Loucy (cell line): ENCODE measurements around the gene FKBP5.

ENCODE experiments used
- H2AFZ ChIP-seq: fragments of 200-600 bp; sonication (generic); 2 replicates; pipeline ENCODE4 v1.6.0; 2016; ENCODE audit warnings: antibody characterized with exemption, mild to moderate bottlenecking, low read length, moderate library complexity
- H3F3A ChIP-seq: fragments of 200-600 bp; 2 replicates; pipeline ENCODE4 v1.6.0; 2016; ENCODE audit warnings: antibody characterized with exemption, low read depth, mild to moderate bottlenecking
- H3K27me3 ChIP-seq: fragments of 200-600 bp; sonication (generic); 2 replicates; pipeline ENCODE4 v1.6.1; 2014; ENCODE audit warnings: low read length, mild to moderate bottlenecking; ENCODE audit not compliant: insufficient read depth, poor library complexity, severe bottlenecking
- H3K36me3 ChIP-seq: fragments of 200-600 bp; sonication (generic); 2 replicates; pipeline ENCODE4 v1.6.1; 2016; ENCODE audit warnings: low read length; ENCODE audit not compliant: insufficient read depth
- H3K4me1 ChIP-seq: fragments of 200-600 bp; sonication (generic); 2 replicates; pipeline ENCODE4 v1.5.1; 2014; ENCODE audit warnings: low read length, mild to moderate bottlenecking; ENCODE audit not compliant: insufficient read depth, poor library complexity, severe bottlenecking
- H3K4me2 ChIP-seq: fragments of 200-600 bp; sonication (generic); 2 replicates; pipeline ENCODE4 v1.6.0; 2014; ENCODE audit warnings: antibody characterized with exemption, low read length, low read depth, mild to moderate bottlenecking; ENCODE audit not compliant: poor library complexity, severe bottlenecking
- H3K4me3 ChIP-seq: fragments of 200-600 bp; sonication (generic); 2 replicates; pipeline ENCODE4 v1.5.1; 2014; ENCODE audit warnings: low read length, mild to moderate bottlenecking, mixed read lengths; ENCODE audit not compliant: poor library complexity, severe bottlenecking
- H3K79me2 ChIP-seq: fragments of 200-600 bp; sonication (generic); 2 replicates; pipeline ENCODE4 v1.6.1; 2014; ENCODE audit warnings: low read length; ENCODE audit not compliant: insufficient read depth
- H3K9ac ChIP-seq: fragments of 200-600 bp; sonication (generic); 2 replicates; pipeline ENCODE4 v1.6.0; 2014; ENCODE audit warnings: mild to moderate bottlenecking, low read depth, low read length, moderate library complexity; ENCODE audit not compliant: poor library complexity, severe bottlenecking
- H3K9me2 ChIP-seq: fragments of 200-600 bp; sonication (generic); replicated peaks from 2 replicates; pipeline ENCODE4 v1.6.1; 2016; ENCODE audit warnings: low read depth, low read length, mixed read lengths
- H3K9me3 ChIP-seq: fragments of 200-600 bp; sonication (generic); 2 replicates; pipeline ENCODE4 v1.6.1; 2014; ENCODE audit warnings: mild to moderate bottlenecking, antibody characterized with exemption, low read length, low read depth; ENCODE audit not compliant: insufficient read depth
- H4K20me1 ChIP-seq: fragments of 200-600 bp; sonication (generic); 2 replicates; pipeline ENCODE4 v1.6.0; 2014; ENCODE audit warnings: antibody characterized with exemption, low read length, mild to moderate bottlenecking; ENCODE audit not compliant: insufficient read depth, poor library complexity, severe bottlenecking
- CTCF ChIP-seq: fragments of 200-600 bp; sonication (generic); conservative IDR thresholded peaks from 2 replicates; pipeline ENCODE4 v1.5.1; 2014; ENCODE audit warnings: mild to moderate bottlenecking, antibody characterized with exemption, low read length
- EZH2phosphoT487 ChIP-seq: fragments of 200-600 bp; IDR thresholded peaks from 2 replicates; pipeline ENCODE4 v1.6.1; 2018; ENCODE audit warnings: antibody characterized with exemption, mild to moderate bottlenecking, moderate library complexity, borderline replicate concordance

The FKBP5 gene

GRCh38 chr6:35561113-35561512 lies 127.6 kb downstream of the FKBP5 start:
- Histone ChIP-seq H3K9me2 (no peaks in the 10 kb centered on the region), H3K79me2 (no peaks in the 10 kb centered on the region), H3K4me3 (no peak overlapping the region), H3K4me2 (no peak overlapping the region), H3K36me3 (no peaks in the 10 kb centered on the region), H3K27me3 (no peaks in the 10 kb centered on the region), H3K4me1 (no peaks in the 10 kb centered on the region), H3F3A (no peaks in the 10 kb centered on the region), H3K9me3 (no peaks in the 10 kb centered on the region), H3K9ac (no peak overlapping the region), H2AFZ (no peak overlapping the region), H4K20me1 (no peaks in the 10 kb centered on the region)
- TF ChIP-seq CTCF, result no peak
- TF ChIP-seq EZH2phosphoT487, result no peak

- H3K4me1 ChIP-seq, result no peaks in the 10 kb centered on the region
- no peaks in the 10 kb centered on the region for H3K9me3 ChIP-seq
- H2AFZ ChIP-seq, result no peak overlapping the region
- no peaks in the 10 kb centered on the region for H3F3A ChIP-seq
- no peaks in the 10 kb centered on the region for H3K36me3 ChIP-seq
- H3K4me2 ChIP-seq, result no peak overlapping the region
- no peak overlapping the region for H3K4me3 ChIP-seq
- no peak for TF ChIP-seq CTCF
- no peak for TF ChIP-seq EZH2phosphoT487
- no peak overlapping the region for H3K9ac ChIP-seq
- H4K20me1 ChIP-seq, result no peaks in the 10 kb centered on the region
- no peaks in the 10 kb centered on the region for H3K9me2 ChIP-seq
- no peaks in the 10 kb centered on the region for H3K27me3 ChIP-seq
- no peaks in the 10 kb centered on the region for H3K79me2 ChIP-seq
These were observed 130.1 kb downstream of the FKBP5 start for GRCh38 chr6:35558571-35558970.

- Histone ChIP-seq H3K36me3 (no peaks in the 10 kb centered on the region), H3K9me2 (no peaks in the 10 kb centered on the region), H4K20me1 (no peaks in the 10 kb centered on the region)
These were observed 131.5 kb downstream of the FKBP5 start for GRCh38 chr6:35557239-35557638.

More at GRCh38 chr6:35557239-35557638, 131.5 kb downstream of the FKBP5 start:
- no peaks in the 10 kb centered on the region for H3K79me2 ChIP-seq
- no peak overlapping the region for H2AFZ ChIP-seq
- H3K27me3 ChIP-seq, result no peaks in the 10 kb centered on the region
- H3K4me2 ChIP-seq, result no peak overlapping the region
- H3K4me3 ChIP-seq, result no peak overlapping the region
- H3K9ac ChIP-seq, result no peak overlapping the region
- no peaks in the 10 kb centered on the region for H3F3A ChIP-seq
- TF ChIP-seq CTCF (no peak), EZH2phosphoT487 (no peak)
- no peaks in the 10 kb centered on the region for H3K9me3 ChIP-seq
- no peaks in the 10 kb centered on the region for H3K4me1 ChIP-seq
